Transverse colon (tissue), 4 donors: ENCODE measurements around the gene TMEM175. TPM values are rescaled to one million over a fixed set of nuclear protein-coding genes. Genes with fewer than 3 reads are reported as not detected.

Source experiments
- DNase-seq: peaks from one replicate; pipeline ENCODE4 v3.0.0-alpha.2; 2019
- H3K27ac ChIP-seq, 4 donors: fragments of 200-600 bp; sonication (generic); 2 replicates each; pipeline ENCODE4 v1.5.1; 2016 to 2018; ENCODE audit warnings: inconsistent platforms in 4 of 4
- H3K27me3 ChIP-seq: fragments of 200-600 bp; sonication (generic); 2 replicates; pipeline ENCODE4 v1.5.1; 2017; ENCODE audit warnings: inconsistent platforms
- H3K36me3 ChIP-seq, 4 donors: fragments of 200-600 bp; sonication (generic); 2 replicates each; pipeline ENCODE4 v1.5.1; 2017 to 2019; ENCODE audit warnings: inconsistent platforms in 4 of 4
- H3K4me1 ChIP-seq, 4 donors: fragments of 200-600 bp; sonication (generic); 2 replicates each; pipeline ENCODE4 v1.5.1; 2017 to 2020; ENCODE audit warnings: inconsistent platforms in 4 of 4
- H3K4me3 ChIP-seq, 4 donors: fragments of 200-600 bp; sonication (generic); 1 replicate in 1 of 4; 2 replicates in 3 of 4; pipeline versions ENCODE4 v1.5.1 to v1.6.1; 2017 to 2019; ENCODE audit warnings: inconsistent platforms in 4 of 4
- H3K9me3 ChIP-seq, 2 donors: fragments of 200-600 bp; sonication (generic); 2 replicates each; pipeline ENCODE4 v1.5.1; 2017 to 2019; ENCODE audit warnings: inconsistent platforms in 2 of 2
- CTCF ChIP-seq, 5 experiments: fragments of 200-600 bp in 3 of 5; fragments of 450-650 bp in 2 of 5; sonication (generic) in 3 of 5; IDR thresholded peaks; 1 replicate in 2 of 5; 2 replicates in 3 of 5; pipeline ENCODE4 v1.5.1; 2016 to 2017; ENCODE audit warnings: antibody characterized with exemption in 5 of 5, inconsistent platforms in 3 of 5, mild to moderate bottlenecking in 2 of 5, moderate library complexity in 1 of 5
- EP300 ChIP-seq: sonication (generic); formaldehyde crosslinking; IDR thresholded peaks from one replicate; pipeline ENCODE4 v1.6.1; 2017; ENCODE audit warnings: antibody characterized with exemption, low read depth
- POLR2A ChIP-seq: fragments of 450-650 bp; IDR thresholded peaks from one replicate; pipeline ENCODE4 v1.6.1; 2016; ENCODE audit warnings: antibody characterized with exemption, mild to moderate bottlenecking, moderate library complexity
- POLR2AphosphoS5 ChIP-seq, 3 donors: sonication (generic); formaldehyde crosslinking; IDR thresholded peaks; one replicate each; pipeline ENCODE4 v1.6.1; 2016; ENCODE audit warnings: antibody characterized with exemption in 3 of 3
- WGBS, 2 donors: methylation state at CpG; one replicate each; pipeline ENCODE4 v1.1.5; 2018; ENCODE audit warnings: low coverage in 1 of 2; 5-methylcytosine and 5-hydroxymethylcytosine counted together
- in situ Hi-C, 4 donors: fragments of 200-750 bp; cut with MboI; loops; one replicate each; pipeline versions ENCODE4 v1.15.0 to v1.15.1; 2017; ENCODE audit warnings: low sequenced_read_pairs in 3 of 4, low pct_ligation_motif_present in 1 of 4, low pct_unique_long_range_greater_than_20kb in 1 of 4
- intact Hi-C: fragments of 100-400 bp; cut with DNase I; formaldehyde crosslinking; loops from one replicate; pipeline ENCODE4 v1.15.1; 2023; ENCODE audit warnings: low total_unique reads
- total RNA-seq, 4 donors: library from RNA; depleted of rRNA; stranded (reverse); fragments of >200 nt; gene quantifications; one replicate each; pipeline ENCODE4 v1.1.0, GENCODE V29; 2016

The TMEM175 gene
- total RNA-seq, 4 donors from 2014 or later: 44.0 to 116 (median 50.5) TPM

DNA sequence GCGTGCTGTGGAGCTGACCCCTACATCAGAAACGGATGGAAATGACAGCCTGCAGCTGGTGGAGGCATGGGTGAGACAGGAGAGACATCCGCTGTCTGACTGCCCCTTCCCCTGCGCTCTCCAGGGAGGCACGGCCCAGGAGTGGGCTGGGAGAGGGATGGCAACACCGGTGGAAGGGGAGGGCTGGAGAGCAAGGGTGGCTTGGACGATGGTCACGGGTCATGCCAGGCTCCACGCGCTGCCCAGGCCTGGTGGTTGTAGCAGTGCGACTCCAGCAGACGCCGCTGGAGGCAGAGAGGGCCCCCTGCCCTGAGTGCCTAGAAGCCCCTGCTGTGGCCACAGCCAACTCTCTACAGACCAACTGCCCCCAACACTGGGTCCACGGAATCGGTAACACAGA, 48.0 kb upstream of the TMEM175 start:
- 87 to 89% methylated on average over 3 to 15 of the region's 15 CpGs for WGBS, 2 donors
- in situ Hi-C loops: no loop called here

DNA sequence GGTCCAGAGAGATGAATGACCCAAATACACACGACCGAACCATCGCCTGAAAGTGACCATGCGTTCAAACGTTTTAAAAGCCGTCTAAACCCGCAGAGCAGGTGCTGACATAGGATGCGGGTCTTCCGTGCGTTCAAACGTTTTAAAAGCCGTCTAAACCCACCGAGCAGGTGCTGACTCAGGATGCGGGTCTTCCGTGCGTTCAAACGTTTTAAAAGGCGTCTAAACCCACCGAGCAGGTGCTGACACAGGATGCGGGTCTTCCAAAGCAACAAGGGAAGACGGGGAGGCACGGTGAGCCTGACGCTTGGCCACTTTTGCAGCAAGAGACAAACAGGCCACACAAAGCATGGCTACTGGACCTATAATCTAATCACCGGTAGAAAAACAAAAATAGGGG, 47.4 kb upstream of the TMEM175 start:
- no peak for TF ChIP-seq EP300
- no peak for TF ChIP-seq POLR2AphosphoS5 (IDR thresholded peaks at IDR 0.05)
- no peak for TF ChIP-seq POLR2A
- TF ChIP-seq CTCF (IDR thresholded peaks at IDR 0.05): no peak
- no peak overlapping the region for H3K27ac ChIP-seq
- H3K36me3 ChIP-seq: peaks cover 0 to 51% (median 11%) of the 10 kb centered on the region in 4 donors
- in situ Hi-C loops: no loop called here
- no peak for DNase-seq
- intact Hi-C loops: no loop called here
- no peaks in the 10 kb centered on the region for H3K27me3 ChIP-seq
- no peak overlapping the region for H3K4me3 ChIP-seq
- WGBS, 2 donors: 90 to 93% methylated on average over 15 to 24 of the region's 24 CpGs
- H3K4me1 ChIP-seq: no peaks in the 10 kb centered on the region
- H3K9me3 ChIP-seq: no peaks in the 10 kb centered on the region

More for the DNA sequence above, 48.0 kb upstream of the TMEM175 start:
- DNase-seq: no peak
- TF ChIP-seq POLR2AphosphoS5 (IDR thresholded peaks at IDR 0.05): no peak
- TF ChIP-seq CTCF (IDR thresholded peaks at IDR 0.05): no peak
- TF ChIP-seq EP300: no peak
- no peak overlapping the region for H3K27ac ChIP-seq
- intact Hi-C loops: no loop called here
- no peaks in the 10 kb centered on the region for H3K27me3 ChIP-seq
- no peak overlapping the region for H3K4me3 ChIP-seq
- no peaks in the 10 kb centered on the region for H3K4me1 ChIP-seq
- peaks cover 0 to 47% (median 11%) of the 10 kb centered on the region in 4 donors for H3K36me3 ChIP-seq
- H3K9me3 ChIP-seq: no peaks in the 10 kb centered on the region

GRCh38 chr4:885353-885752, 46.9 kb upstream of the TMEM175 start:
- Histone ChIP-seq H3K9me3 (no peaks in the 10 kb centered on the region), H3K4me3 (no peak overlapping the region), H3K36me3 (peaks cover 0 to 56% (median 11%) of the 10 kb centered on the region in 4 donors), H3K27ac (no peak overlapping the region), H3K4me1 (no peaks in the 10 kb centered on the region), H3K27me3 (no peaks in the 10 kb centered on the region)
- intact Hi-C loops (no loop called here), in situ Hi-C loops (no loop called here)
- 94% methylated on average over 10 of the region's 10 CpGs; no CpG with 5 or more reads in 1 of the 2 donors for WGBS, 2 donors
- DNase-seq: no peak
- TF ChIP-seq EP300 (no peak), POLR2A (no peak), CTCF (IDR thresholded peaks at IDR 0.05) (no peak), POLR2AphosphoS5 (IDR thresholded peaks at IDR 0.05) (no peak)

DNA sequence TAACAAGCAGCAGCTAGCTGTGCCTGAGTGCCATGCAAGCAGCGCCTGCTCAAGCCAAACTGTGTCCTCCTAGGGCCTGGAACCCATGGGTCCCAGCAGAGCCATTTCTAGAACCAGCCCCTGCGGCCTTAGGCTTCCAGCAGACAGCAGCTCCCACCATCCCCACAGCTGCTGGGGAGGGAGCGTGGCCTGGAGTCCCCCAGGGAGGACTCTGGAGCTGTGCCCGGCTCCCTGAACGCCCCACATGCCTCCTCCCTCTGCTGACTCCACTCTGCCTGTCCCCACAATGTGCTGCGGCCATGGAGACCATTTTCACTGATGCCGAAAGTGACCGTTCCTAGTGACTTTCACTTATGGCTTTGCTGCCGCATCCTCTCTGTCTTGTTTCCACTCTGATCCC, 46.0 kb upstream of the TMEM175 start:
- 81 to 85% methylated on average over 5 to 9 of the region's 9 CpGs for WGBS, 2 donors

More for the DNA sequence above, 46.0 kb upstream of the TMEM175 start:
- Histone ChIP-seq H3K27me3 (no peaks in the 10 kb centered on the region), H3K36me3 (peaks cover 0 to 52% (median 9%) of the 10 kb centered on the region in 4 donors), H3K4me1 (no peaks in the 10 kb centered on the region), H3K9me3 (no peaks in the 10 kb centered on the region), H3K27ac (no peak overlapping the region), H3K4me3 (no peak overlapping the region)
- no peak for TF ChIP-seq EP300
- TF ChIP-seq POLR2A: no peak
- TF ChIP-seq CTCF (IDR thresholded peaks at IDR 0.05): no peak
- TF ChIP-seq POLR2AphosphoS5 (IDR thresholded peaks at IDR 0.05): no peak
- no peak for DNase-seq
- intact Hi-C loops: no loop called here
- in situ Hi-C loops: no loop called here
